ENCODE measurements around the gene DAPK1. TPM values are rescaled to one million over a fixed set of nuclear protein-coding genes. Genes with fewer than 3 reads are reported as not detected.

The DAPK1 gene
- total RNA-seq: 179 TPM

- DNase-seq (ENCODE audit: low spot score): peak; percentile 70
Measured at GRCh38 chr9:87497604-87498045, at the start of gene DAPK1. Gene DAPK1, plus strand, starts transcription at chr9:87497867. Its CDS starts 1,211 bp downstream, at chr9:87499078.

- DNase-seq (ENCODE audit: low spot score): no peak
Measured at GRCh38 chr9:87451149-87451548, 46.5 kb upstream of the DAPK1 start.

GRCh38 chr9:87455407-87455806 is 42.3 kb upstream of the DAPK1 start:
- no peak for DNase-seq (ENCODE audit: low spot score)

- no peak for DNase-seq (ENCODE audit: low spot score)
Measured at GRCh38 chr9:87461256-87461655, 36.4 kb upstream of the DAPK1 start.

- no peak for DNase-seq (ENCODE audit: low spot score)
Measured at GRCh38 chr9:87464110-87464991, 33.3 kb upstream of the DAPK1 start.

- DNase-seq (ENCODE audit: low spot score): no peak
Measured at GRCh38 chr9:87464992-87465378, 32.7 kb upstream of the DAPK1 start.

GRCh38 chr9:87465816-87466215 is 31.9 kb upstream of the DAPK1 start:
- no peak for DNase-seq (ENCODE audit: low spot score)

GRCh38 chr9:87467187-87467586 is 30.5 kb upstream of the DAPK1 start:
- no peak for DNase-seq (ENCODE audit: low spot score)

- DNase-seq (ENCODE audit: low spot score): no peak
Measured at GRCh38 chr9:87469793-87470465, 27.7 kb upstream of the DAPK1 start.

GRCh38 chr9:87471746-87472145 is 25.9 kb upstream of the DAPK1 start:
- no peak for DNase-seq (ENCODE audit: low spot score)

GRCh38 chr9:87475463-87475862 is 22.2 kb upstream of the DAPK1 start:
- no peak for DNase-seq (ENCODE audit: low spot score)

GRCh38 chr9:87478226-87478992 is 19.3 kb upstream of the DAPK1 start:
- DNase-seq (ENCODE audit: low spot score): no peak

GRCh38 chr9:87479801-87480201 is 17.9 kb upstream of the DAPK1 start:
- DNase-seq (ENCODE audit: low spot score): peak; percentile 41

- no peak for DNase-seq (ENCODE audit: low spot score)
Measured at GRCh38 chr9:87481890-87482855, 15.5 kb upstream of the DAPK1 start.

GRCh38 chr9:87490225-87490624 is 7.4 kb upstream of the DAPK1 start:
- no peak for DNase-seq (ENCODE audit: low spot score)

- DNase-seq (ENCODE audit: low spot score): no peak
Measured at GRCh38 chr9:87490907-87491306, 6.8 kb upstream of the DAPK1 start.

GRCh38 chr9:87491523-87491922 is 6.1 kb upstream of the DAPK1 start:
- no peak for DNase-seq (ENCODE audit: low spot score)

GRCh38 chr9:87492642-87493041 is 5.0 kb upstream of the DAPK1 start:
- no peak for DNase-seq (ENCODE audit: low spot score)

- no peak for DNase-seq (ENCODE audit: low spot score)
Measured at GRCh38 chr9:87494970-87495471, 2.6 kb upstream of the DAPK1 start.

- no peak for DNase-seq (ENCODE audit: low spot score)
Measured at GRCh38 chr9:87497080-87497603, 525 bp upstream of the DAPK1 start.
